Measurements from ENCODE around the gene ZNF749.

DNA sequence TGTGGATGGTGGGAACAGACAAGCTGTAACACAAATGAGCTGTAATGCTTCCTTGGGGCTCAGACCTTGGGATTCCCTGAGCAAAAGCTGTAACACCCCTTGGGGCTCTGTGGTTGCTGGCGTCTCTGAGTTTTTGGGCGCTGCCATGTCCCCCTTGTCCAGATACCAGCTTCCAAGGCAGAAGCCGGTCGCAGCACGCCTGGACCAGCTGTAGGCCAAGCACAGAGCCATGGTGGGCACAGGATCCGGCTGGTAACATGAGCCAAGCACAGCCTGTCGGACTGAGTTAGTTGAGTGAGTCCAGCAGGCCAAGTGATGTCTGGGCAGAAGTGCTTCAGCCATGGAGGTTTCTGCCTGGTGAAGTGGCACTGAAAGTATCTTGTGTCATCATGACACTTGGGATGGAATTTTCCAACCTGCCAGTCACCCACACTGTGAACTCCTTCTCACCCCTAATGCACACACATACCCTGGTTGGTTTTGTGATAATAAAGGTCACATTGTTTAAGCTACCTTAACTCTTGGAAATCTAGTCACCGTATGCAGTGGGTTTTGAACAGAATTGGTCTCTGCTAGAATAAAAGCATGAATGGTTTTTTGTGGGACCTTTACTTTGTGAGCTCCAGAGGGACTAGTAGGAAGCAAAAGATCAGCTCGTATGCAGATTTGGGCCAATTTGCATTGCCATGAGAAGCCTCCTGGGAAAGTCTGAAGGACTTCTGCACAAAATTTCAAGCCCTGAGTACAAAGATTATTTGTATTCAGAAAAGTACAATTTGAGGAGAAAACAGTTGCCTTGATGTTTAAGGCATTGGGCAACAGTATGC lies 31.2 kb upstream of the ZNF749 start:
- TF ChIP-seq, protein P1, sequence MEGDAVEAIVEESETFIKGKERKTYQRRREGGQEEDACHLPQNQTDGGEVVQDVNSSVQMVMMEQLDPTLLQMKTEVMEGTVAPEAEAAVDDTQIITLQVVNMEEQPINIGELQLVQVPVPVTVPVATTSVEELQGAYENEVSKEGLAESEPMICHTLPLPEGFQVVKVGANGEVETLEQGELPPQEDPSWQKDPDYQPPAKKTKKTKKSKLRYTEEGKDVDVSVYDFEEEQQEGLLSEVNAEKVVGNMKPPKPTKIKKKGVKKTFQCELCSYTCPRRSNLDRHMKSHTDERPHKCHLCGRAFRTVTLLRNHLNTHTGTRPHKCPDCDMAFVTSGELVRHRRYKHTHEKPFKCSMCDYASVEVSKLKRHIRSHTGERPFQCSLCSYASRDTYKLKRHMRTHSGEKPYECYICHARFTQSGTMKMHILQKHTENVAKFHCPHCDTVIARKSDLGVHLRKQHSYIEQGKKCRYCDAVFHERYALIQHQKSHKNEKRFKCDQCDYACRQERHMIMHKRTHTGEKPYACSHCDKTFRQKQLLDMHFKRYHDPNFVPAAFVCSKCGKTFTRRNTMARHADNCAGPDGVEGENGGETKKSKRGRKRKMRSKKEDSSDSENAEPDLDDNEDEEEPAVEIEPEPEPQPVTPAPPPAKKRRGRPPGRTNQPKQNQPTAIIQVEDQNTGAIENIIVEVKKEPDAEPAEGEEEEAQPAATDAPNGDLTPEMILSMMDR (IDR thresholded peaks at IDR 0.05; ENCODE audit: insufficient read depth, low read length, poor library complexity, severe bottlenecking) = no peak
- TF ChIP-seq EZH2phosphoT487 (conservative IDR thresholded peaks at IDR 0.05; ENCODE audit: low read length) = no peak
